GF-D8 (cell line): ENCODE measurements around the gene DEFB125.
"Not testable (repeated sequence)": the region's sequence is repeated elsewhere in the genome, so short reads cannot be mapped to it uniquely, and the experiment has no call there.

Experiments used
- DNase-seq: peaks from one replicate; lab custom pipeline; 2025; lab: John Stamatoyannopoulos, UW

Gene DEFB125

DNA sequence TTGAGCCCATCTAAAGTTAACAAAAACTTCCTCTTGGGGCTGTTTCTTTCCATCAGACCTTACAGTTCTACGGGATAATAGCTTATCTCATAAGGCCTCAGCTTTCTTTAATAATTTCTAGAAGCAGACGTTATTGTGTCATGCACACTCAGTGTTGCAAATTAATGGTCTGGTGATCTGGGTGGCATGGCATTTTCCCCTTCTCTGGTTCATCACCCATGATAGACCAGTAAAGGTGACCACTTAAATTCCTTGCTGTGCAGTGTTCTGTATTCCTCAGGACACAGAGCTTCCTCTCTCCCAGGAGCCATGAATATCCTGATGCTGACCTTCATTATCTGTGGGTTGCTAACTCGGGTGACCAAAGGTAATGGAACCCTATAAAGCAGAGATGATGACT is at the start of gene DEFB125:
DEFB125 (plus strand) TSS at position 272 of the 400 bp plus-strand sequence; CDS start at position 310, 38 bp downstream.
- DNase-seq: no peak

GRCh38 chr20:60035-60918 is 27.2 kb upstream of the DEFB125 start:
- DNase-seq: no peak

DNA sequence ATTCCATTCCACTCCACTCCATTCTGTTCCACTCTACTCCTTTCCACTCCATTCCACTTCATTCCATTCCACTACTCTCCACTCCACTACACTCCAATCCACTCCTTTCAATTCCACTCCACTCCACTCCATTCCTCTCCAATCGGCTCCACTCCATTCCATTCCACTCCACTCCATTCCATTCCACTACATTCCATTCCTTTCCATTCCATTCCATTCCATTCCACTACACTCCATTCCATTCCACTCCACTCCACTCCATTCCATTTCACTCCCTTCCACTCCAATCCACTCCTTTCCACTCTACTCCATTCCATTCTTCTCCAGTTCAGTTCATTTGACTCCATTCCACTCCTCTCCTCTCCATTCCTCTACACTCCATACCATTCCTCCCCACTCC is 26.2 kb upstream of the DEFB125 start:
- DNase-seq: no peak

- no peak for DNase-seq
These were observed 25.7 kb upstream of the DEFB125 start for GRCh38 chr20:61757-62156.

GRCh38 chr20:62487-62886 is 25.0 kb upstream of the DEFB125 start:
- DNase-seq: no peak

GRCh38 chr20:64026-64603 is 23.4 kb upstream of the DEFB125 start:
- DNase-seq: no peak

- no peak for DNase-seq
These were observed 22.6 kb upstream of the DEFB125 start for GRCh38 chr20:64766-65322.

GRCh38 chr20:77231-77630 is 10.2 kb upstream of the DEFB125 start:
- no peak for DNase-seq

- DNase-seq: no peak
These were observed 9.1 kb upstream of the DEFB125 start for GRCh38 chr20:78338-78737.

GRCh38 chr20:79565-79964 is 7.9 kb upstream of the DEFB125 start:
- DNase-seq: no peak

- no peak for DNase-seq
These were observed 3.2 kb downstream of the DEFB125 start for GRCh38 chr20:90651-91050.

DNA sequence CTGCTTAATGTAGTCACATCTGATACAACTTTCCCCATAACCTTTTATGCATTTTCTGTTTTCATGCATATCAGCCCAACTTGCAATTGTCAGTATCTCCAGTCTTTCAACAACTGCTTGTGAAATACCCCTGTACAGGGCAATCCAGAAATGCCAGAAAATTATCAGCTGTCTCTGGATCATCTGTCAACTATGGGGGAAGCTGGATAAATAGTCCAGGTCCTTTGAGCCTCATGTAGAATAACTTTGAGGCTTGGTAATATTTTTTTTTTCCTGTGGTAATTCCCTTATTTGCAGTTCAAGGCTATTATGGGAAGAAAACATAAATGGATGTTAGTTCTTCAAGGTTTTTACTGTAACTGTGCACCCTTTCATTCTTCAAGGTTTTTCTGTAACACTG is 6.2 kb downstream of the DEFB125 start:
- DNase-seq: no peak

DNA sequence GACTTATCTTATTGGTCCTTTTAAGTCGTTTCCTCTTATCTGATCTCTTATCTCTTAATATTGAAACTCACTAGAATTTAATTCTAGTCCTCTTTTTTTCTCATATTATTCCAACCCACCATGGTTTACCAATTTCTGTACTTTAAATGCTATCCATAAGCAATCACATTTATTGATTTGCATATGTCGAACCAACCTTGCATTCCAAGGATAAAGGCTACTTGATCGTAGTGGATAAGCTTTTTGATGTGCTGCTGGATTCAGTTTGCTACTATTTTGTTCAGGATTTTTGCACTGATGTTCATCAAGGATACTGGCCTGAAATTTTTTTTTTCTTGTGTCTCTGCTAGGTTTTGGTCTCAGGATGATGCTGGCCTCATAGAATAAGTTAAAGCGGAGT is 7.7 kb downstream of the DEFB125 start:
- no peak for DNase-seq

- not testable (repeated sequence) for DNase-seq
These were observed 10.2 kb downstream of the DEFB125 start for GRCh38 chr20:97691-98090.

GRCh38 chr20:101975-102374 is 14.5 kb downstream of the DEFB125 start:
- DNase-seq: no peak

GRCh38 chr20:103456-103855 is 16.0 kb downstream of the DEFB125 start:
- DNase-seq: no peak

- no peak for DNase-seq
These were observed 24.9 kb downstream of the DEFB125 start for GRCh38 chr20:112396-112795.

DNA sequence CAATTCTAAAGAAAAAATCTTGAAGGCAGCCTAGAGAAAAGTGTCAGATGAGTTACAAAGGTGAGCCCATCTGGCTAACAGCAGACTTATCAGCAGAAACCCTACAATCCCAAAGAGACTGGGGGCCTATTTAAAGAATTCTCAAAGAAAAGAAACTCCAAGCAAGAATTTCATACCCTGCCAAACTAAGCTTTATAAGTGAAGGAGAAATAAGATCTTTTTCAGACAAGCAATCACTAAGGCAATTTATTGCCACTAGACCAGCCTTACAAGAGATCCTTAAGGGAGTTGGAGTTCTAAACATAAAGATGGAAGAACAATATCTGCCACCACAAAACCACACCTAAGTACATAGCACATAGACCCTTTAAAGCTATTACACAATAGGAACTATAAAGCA is 30.0 kb downstream of the DEFB125 start:
- no peak for DNase-seq

DNA sequence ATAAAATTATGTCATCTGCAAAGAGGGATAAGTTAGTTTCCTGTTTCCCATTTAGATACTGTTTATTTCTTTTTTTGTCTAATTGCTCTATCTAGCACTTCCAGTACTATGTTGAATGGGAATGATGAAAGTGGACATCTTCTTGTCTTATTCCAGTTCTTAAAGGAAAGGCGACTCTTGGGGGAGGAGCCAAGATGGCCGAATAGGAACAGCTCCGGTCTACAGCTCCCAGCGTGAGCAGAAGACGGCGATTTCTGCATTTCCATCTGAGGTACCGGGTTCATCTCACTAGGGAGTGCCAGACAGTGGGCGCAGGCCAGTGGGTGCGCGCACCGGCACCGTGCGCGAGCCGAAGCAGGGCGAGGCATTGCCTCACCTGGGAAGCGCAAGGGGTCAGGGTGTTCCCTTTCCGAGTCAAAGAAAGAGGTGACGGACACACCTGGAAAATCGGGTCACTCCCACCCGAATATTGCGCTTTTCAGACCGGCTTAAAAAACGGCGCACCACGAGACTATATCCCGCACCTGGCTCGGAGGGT is 42.4 kb downstream of the DEFB125 start:
- not testable (repeated sequence) for DNase-seq

- DNase-seq: no peak
These were observed 50.4 kb downstream of the DEFB125 start for GRCh38 chr20:137668-138490.

- no peak for DNase-seq
These were observed 54.8 kb downstream of the DEFB125 start, which contains the start of gene DEFB126 for GRCh38 chr20:142290-142689. DEFB126 (plus strand) TSS chr20:142590; CDS start chr20:142629, 39 bp downstream.

- no peak for DNase-seq
These were observed 58.4 kb downstream of the DEFB125 start for GRCh38 chr20:145877-146276.
